HG03457 (cell line): ENCODE data around the gene CHST1.

Experiments
- ATAC-seq: cut with Tn5 transposase; IDR thresholded peaks from one replicate; pipeline ENCODE4 v1.9.1; 2021; ENCODE audit warnings: moderate number of reproducible peaks; ENCODE audit not compliant: unreplicated experiment

CHST1 gene

GRCh38 chr11:45609337-45609736, 56.1 kb downstream of the CHST1 start:
- no peak for ATAC-seq

DNA sequence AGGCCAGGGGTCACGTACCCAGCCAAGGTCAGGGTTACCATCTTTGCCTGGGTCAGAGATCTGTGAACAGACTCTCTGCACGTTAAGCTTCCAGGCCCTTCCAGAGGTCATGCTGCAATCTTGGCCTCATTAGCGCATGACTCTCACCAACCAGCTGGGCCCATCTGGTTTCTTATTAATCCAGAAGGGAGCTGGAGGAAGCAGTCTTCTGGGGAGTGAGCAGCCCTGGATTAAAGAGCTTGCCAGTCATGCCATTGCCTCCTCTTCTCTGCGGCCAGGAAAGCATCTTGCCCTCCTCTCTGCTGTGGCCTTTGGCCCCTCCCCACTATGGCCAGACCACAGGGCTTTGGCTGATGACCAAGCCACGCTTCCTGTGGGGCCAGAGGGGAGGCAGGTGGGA, 57.4 kb downstream of the CHST1 start:
- ATAC-seq: no peak

DNA sequence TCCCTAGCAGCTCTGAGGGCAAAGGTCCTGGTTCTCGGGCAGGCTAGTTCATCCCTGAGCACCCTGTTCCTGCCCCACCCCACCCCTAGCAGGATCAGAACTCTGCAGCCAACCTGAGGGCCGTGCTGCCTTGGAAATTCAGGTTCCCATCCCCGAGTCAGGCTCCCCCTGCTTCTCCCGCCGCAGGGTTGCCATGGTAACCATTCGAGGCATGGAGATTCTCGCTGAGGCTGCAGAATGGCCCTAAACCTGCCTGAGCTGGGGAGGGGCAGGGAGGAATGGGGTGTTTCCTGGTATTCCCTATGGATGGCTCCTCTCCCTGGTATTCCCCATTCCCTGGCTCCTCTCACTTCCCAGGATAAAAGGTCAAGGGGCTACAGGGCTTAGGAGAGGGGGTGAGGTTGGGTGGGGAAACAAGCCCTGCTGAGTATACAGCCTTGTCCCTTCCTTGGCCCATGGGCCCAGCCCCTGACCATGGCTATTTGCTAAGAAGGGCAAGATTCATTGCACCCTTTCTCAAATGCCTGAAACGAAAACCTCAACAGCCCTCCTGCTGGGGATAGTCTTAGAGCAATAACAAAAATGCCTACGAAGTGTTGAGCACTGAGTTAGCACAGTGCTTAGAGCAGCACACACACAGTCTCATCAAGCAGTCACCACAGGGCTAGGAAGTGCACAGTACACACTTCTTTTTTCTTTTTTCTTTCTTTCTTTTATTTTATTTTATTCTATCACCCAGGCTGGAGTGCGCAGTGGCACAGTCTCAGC, 58.7 kb downstream of the CHST1 start:
- ATAC-seq: no peak

- ATAC-seq: no peak
Observed at GRCh38 chr11:45605051-45605450, 60.4 kb downstream of the CHST1 start.

- no peak for ATAC-seq
Observed at GRCh38 chr11:45603946-45604682, 61.3 kb downstream of the CHST1 start.

DNA sequence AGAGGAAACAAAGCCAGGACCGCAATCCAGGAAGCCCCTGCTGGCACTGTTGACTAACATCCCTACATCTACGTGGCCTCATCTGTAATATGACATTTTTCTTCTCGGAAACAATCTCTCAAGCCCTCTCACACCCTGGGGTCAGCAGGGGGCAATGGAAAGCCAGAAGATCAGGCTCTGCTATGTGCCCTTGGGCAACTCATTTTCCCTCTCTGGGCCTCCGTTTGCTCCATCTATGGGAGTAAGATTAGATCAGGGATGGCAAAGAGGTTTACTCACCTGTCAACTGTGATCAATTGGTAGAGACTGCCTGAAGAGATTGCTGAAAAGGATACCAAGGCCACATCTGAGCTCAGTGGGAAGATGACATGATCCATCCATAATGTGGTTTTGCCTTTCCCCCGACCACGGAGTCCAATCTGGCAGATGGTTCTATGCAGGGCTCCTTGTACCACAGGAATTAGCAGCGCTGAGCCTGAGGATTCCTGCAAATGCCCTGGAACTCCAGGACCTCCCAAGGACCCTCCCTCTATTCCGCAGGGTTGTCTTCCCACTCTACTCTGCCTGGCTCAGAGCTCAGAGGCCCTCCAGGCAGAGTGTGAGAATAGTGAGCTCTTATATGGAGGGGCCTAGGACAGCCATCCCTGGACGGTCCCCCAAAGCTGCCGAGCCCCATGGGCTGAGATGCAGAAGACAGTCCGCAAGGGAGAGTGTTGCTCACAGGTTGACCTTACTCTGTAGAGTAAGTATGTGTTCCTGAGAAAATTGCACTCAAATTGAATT, 66.1 kb downstream of the CHST1 start:
- no peak for ATAC-seq
